ENCODE data around the gene LYL1.

Gene LYL1

DNA sequence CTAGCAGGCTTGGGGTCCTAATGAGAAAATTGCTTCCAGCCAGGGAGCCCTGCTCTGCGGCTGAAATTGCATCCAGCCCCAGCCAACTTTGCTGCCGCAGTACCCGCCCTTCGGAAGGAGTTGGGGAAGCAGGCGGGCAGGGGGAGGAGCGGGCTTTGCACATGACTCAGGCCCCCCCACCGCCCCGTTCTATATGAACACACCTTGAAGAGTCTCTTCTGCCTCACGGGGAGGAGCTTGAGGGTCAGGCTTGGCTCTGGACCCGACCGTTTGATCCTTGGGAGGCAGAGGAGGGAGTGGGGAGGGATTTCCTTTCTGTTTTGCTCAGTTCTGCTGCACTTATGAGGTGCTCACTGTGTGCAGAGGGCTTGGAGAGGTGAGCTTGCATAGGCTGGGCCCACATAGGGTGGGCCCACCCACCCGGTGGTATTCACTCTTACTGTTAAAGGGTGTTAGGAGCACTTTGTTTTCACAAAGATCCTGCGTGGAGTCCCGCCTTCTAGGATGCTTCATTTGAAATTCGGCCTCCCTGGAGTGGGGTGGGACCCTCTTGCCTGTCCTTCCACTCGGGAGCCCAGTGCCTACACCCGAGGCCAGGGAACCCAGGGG is 46.5 kb downstream of the LYL1 start:
- peak; percentile 82 to 84 for DNase-seq (ENCODE audit: low read depth in 2 of 2)

DNA sequence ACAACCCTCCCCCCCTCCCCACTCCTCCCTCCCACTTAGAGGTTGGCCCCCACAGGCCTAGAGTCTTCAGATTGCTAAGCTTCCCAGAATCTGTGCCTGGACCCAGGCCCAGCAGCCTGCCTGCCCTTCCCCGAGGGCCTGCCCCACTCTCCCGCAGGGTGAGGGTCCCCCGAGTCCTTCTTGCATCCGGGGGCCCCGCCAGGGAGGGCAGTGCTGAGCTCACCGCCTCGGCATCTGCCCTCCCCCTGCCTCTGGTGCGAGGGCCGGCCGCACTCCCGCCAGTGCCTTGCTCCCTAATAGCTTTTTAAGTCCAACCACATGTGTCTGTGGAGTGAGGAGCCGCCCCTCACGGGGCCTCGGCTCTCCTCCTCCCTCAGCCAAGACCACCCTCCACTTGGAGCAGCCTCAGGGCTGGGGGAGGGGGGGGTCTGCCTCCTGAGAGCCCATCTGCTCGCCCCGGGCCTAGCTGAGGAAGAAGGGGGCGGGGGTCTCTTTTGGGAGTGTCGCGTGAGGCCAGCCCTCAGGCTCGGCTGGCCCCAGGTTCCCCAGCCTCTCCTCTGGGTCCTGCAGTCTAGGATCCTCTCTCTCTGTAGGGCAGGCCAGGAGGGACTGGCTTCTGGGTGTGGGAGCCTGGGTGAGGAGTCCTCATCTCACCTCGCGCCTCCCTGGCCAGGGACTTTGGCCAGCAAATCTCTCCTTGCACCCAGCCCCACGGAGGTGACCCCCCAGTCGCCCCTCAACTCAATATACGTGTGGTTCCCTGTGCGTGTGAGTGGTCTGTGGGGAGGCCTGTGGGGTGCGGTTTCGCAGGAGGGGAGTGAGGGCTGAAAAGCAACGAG is 47.2 kb downstream of the LYL1 start:
- peak; percentile 91 to 93 for DNase-seq (ENCODE audit: low read depth in 2 of 2)

DNA sequence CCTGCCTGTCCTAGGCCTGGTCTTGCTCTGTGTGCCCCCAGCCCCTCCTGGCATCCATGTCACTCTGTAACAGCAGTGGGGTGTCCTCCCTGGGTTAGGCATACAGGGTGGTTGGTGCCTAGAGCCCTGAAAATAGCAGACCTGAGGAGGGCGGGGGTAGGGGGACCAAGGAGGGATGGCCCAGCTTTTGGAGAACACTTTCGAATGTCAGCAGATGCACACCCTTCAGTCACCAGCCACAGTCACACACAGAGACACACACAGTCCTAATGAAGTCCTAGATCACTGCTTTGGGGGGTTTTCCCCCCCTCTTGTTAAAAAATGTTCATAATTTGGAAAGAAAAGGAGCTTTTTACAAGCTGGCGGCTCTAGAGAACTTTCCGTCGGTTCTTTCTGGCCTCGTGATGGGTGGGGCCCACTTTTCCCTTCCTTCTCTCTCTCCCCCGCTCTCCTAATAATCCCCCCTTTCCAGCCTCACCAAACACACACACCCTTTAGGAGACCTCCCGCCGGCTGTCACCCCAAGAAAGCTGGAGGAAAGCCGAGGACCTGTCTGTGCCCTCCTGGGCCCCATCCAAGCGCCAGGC is 47.9 kb downstream of the LYL1 start:
- no peak for DNase-seq (ENCODE audit: low read depth in 2 of 2)

DNA sequence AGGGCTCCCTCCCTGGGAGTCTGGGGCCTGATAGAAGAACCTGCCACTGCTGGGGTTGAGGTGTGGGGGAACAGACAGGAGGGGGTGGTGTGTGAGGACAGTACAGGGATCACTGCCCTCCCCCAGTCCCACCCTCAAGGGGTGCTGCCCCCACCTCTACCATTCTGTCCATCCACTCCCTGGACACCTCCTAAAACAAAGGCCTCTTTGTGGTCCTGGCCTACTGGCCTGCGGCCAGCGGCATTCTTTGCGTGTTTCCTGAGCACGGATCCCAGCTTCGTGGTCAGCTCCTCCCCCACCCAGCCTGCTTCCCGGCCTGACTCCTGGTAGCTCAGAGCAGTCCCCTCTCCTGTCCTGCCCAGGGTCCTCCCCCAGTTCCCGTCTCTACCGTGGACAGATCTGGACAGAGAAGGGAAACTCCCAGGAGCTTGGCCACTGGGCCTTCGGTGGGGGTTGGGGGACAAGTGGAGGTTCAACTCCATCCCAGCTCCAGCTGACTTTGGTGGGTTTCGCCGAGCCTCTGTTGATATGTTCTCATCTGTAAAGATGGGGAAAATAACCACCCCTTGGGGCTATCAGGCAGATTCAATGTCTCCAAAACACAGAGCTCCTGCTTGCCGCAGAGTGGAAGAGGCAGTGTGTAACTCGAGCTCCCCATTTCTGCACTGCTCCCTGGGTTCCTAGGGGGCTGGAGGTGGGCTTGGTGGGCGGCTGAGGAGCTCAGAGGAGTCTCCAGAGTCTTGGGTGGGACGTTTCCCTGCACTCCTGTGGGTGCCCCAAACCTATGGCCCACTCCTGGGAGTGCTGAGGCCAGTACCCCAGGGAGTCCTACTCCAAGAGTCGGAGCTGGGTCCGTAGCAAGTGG is 48.7 kb downstream of the LYL1 start:
- DNase-seq (ENCODE audit: low read depth in 2 of 2): peak; percentile 85 to 90

DNA sequence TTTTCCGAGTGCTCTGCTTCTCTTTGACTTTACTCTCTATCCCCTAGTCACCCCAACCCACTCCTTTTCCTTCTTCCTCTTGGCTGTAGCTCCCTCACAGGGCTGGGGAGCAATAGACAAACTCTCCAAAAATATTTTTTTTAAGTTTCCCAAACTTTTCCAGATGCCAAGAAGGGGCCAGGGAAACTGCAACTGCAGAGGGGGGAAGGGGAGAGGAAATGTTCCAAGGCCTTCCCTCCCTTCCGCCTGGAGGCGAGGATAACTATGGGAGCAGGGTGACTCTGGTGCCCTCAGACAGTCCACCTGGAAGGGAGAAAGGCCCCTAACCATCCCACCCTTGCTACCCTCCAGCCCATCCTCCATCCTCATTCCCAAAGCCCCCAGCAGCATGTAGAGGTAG is 49.4 kb downstream of the LYL1 start:
- DNase-seq (ENCODE audit: low read depth in 2 of 2): peak; percentile 43 to 45

DNA sequence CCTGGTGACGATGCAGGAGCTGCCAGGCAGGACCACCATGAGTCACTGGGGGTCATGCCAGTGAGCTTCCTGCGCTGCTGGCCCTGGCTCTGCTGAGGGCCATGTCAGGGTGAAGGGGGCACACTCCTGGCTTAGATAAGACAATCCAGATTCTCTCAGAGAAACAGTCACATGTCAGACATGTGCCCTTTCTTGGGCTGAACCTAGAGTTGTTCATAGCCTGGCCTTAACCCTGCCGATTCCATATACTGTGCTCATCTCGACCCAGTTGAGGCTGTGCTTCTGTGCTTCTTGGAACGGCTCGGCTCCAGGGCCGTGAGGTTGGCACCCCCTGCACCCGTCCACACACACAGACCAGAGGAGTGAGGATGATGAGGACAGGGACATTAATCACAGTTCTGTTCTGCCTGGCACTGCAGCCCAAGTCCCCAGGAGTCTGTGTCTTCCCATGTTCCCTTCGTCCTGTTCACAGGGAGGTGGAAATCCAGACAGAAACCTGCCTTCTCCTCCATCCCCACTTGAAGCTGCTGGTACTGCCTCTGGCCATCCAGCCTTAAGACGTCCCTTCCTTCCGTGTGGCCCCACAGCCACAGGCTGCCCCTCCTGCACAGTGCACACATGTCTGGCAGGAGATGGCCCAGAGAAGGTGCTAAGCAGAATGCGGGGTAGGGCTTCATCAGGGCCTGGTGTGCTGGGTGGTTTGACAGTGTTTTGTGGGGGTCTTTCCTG is 50.0 kb downstream of the LYL1 start:
- no peak for DNase-seq (ENCODE audit: low read depth in 2 of 2)

DNA sequence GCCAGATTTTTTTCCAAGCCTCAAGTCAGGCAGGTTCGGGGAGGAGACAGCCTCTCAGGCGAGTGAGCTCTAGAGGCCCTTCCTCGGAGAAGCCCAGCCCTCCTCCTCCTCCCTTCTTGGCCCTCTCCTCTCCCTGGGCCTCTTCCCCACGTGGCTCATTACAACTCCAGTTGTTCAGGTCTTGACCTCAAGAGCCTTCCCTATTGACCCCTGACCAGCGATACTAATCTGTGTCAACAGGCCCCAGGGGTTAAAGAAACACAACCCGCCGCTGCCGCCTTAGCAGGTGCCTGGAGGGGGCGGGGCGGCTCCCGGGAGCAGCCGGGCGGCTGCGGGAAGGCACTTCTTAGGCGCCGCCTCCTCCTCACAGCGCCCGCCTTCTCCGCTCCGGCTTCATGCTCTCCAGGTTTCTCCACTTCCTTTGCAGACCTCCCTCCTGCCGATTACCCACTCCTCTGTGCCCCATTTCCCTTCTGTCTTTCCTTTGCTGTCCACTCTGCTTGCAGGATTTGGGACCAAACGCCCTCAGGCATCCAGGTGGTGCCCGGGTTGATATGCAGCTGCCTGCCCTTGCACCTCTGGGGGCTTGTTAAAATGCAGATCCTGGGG is 51.0 kb downstream of the LYL1 start:
- no peak for DNase-seq (ENCODE audit: low read depth in 2 of 2)

DNA sequence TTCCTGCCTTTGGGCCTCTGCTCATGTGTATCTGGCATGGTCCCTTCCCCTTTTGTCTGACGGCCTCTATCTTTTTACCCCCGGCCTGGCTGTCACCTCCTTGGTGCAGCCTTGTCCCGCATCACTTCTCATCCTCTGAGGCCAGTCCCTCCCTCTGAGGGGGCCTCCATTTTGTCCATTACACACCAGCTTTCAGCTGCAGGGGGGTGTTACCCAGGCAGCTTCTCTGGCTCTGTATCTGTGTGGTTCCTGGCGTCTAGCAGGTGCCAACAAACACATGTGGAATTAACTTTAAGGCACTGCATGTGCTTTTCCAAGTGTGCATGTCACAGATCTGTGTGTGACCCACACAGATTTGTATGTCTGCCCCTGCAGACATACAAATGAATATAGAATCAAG is 52.4 kb downstream of the LYL1 start:
- DNase-seq (ENCODE audit: low read depth in 2 of 2): no peak
